H1 (cell line): ENCODE measurements around the gene TMEM135. TPM values are rescaled to one million over a fixed set of nuclear protein-coding genes. Genes with fewer than 3 reads are reported as not detected.

Experiments
- CTCF ChIA-PET: fragments of 300-600 bp; sonication (Branson Sonifier 250); formaldehyde crosslinking; loops from one replicate; lab custom pipeline; 2021; ENCODE audit not compliant: partially characterized antibody; lab: Charles Lee
- POLR2A ChIA-PET: fragments of 300-600 bp; sonication (Branson Sonifier 250); formaldehyde crosslinking; loops from one replicate; lab custom pipeline; 2021; ENCODE audit warnings: inconsistent platforms; ENCODE audit not compliant: partially characterized antibody; lab: Charles Lee
- DNase-seq, 2 experiments: peaks; one replicate each; pipeline versions ENCODE4 v3.0.0 to v3.0.0-alpha.2; 2010 to 2022; ENCODE audit warnings: low spot score in 2 of 2, low read depth in 1 of 2, mixed read lengths in 1 of 2
- FAIRE-seq: peaks from 2 replicates; lab custom pipeline; 2011; peaks lifted over from hg19 to GRCh38; lab: Jason Lieb, UNC
- H2AFZ ChIP-seq: 2 replicates; pipeline ENCODE4 v1.8.1; 2012; ENCODE audit warnings: low read length, inconsistent platforms
- H2AK5ac ChIP-seq: 2 replicates; pipeline ENCODE4 v1.6.1; 2013; ENCODE audit warnings: low read depth, low read length
- H2BK120ac ChIP-seq: replicated peaks from 2 replicates; pipeline ENCODE3; 2013; ENCODE audit warnings: low read depth, low read length, inconsistent platforms
- H2BK12ac ChIP-seq: 2 replicates; pipeline ENCODE4 v1.6.1; 2013; ENCODE audit warnings: low read depth, low read length
- H2BK15ac ChIP-seq: 2 replicates; pipeline ENCODE4 v1.6.1; 2013; ENCODE audit warnings: low read length
- H2BK20ac ChIP-seq: 2 replicates; pipeline ENCODE4 v1.6.1; 2013; ENCODE audit warnings: low read length
- H2BK5ac ChIP-seq: 2 replicates; pipeline ENCODE4 v1.6.1; 2013; ENCODE audit warnings: low read depth, low read length
- H3K14ac ChIP-seq: 2 replicates; pipeline ENCODE4 v1.6.1; 2013; ENCODE audit warnings: inconsistent platforms; ENCODE audit not compliant: insufficient read length
- H3K18ac ChIP-seq: 2 replicates; pipeline ENCODE4 v1.6.1; 2013; ENCODE audit warnings: low read length; ENCODE audit errors: extremely low read depth
- H3K23ac ChIP-seq: 2 replicates; pipeline ENCODE4 v1.6.1; 2013; ENCODE audit warnings: inconsistent platforms; ENCODE audit not compliant: insufficient read length
- H3K23me2 ChIP-seq: 2 replicates; pipeline ENCODE4 v1.6.1; 2013; ENCODE audit warnings: low read depth, low read length
- H3K27ac ChIP-seq: 2 replicates; pipeline ENCODE4 v1.6.1; 2011; ENCODE audit warnings: low read depth, low read length, inconsistent platforms
- H3K27me3 ChIP-seq, 4 experiments: replicated peaks in 1 of 4; 1 replicate in 1 of 4; 2 replicates in 3 of 4; pipeline versions ENCODE4 v1.6.1 to v1.8.1; 2011 to 2013; ENCODE audit warnings: low read length in 3 of 4, mild to moderate bottlenecking in 3 of 4, inconsistent platforms in 2 of 4, mixed read lengths in 2 of 4, moderate library complexity in 1 of 4; ENCODE audit not compliant: control insufficient read depth in 3 of 4, insufficient read depth in 3 of 4; ENCODE audit errors: extremely low read depth in 1 of 4
- H3K36me3 ChIP-seq, 4 experiments: 2 replicates each; pipeline versions ENCODE4 v1.6.1 to v1.8.1; 2011 to 2013; ENCODE audit warnings: mild to moderate bottlenecking in 4 of 4, low read length in 3 of 4, moderate library complexity in 2 of 4, control low read depth in 1 of 4, inconsistent platforms in 1 of 4; ENCODE audit not compliant: insufficient read depth in 4 of 4, control insufficient read depth in 2 of 4
- H3K4ac ChIP-seq: replicated peaks from 2 replicates; pipeline ENCODE3; 2013; ENCODE audit warnings: low read length, low read depth, mixed read lengths, inconsistent platforms; ENCODE audit not compliant: insufficient read length
- H3K4me1 ChIP-seq, 4 experiments: replicated peaks in 1 of 4; 1 replicate in 1 of 4; 2 replicates in 3 of 4; pipeline versions ENCODE4 v1.6.1 to v1.8.1; 2011 to 2013; ENCODE audit warnings: low read length in 3 of 4, inconsistent platforms in 2 of 4, mixed read lengths in 1 of 4; ENCODE audit not compliant: insufficient read depth in 4 of 4, control insufficient read depth in 3 of 4
- H3K4me2 ChIP-seq, 2 experiments: 2 replicates each; pipeline versions ENCODE4 v1.6.1 to v1.8.1; 2011 to 2013; ENCODE audit warnings: low read depth in 2 of 2, low read length in 2 of 2, control low read depth in 1 of 2, inconsistent platforms in 1 of 2, mild to moderate bottlenecking in 1 of 2; ENCODE audit not compliant: insufficient read depth in 1 of 2
- H3K4me3 ChIP-seq, 4 experiments: fragments of 200-600, 300-600 bp in 1 of 4; sonication (generic), shearing (Covaris generic), sonication (Bioruptor Twin) in 1 of 4; 2 replicates each; pipeline versions ENCODE4 v1.5.1 to v1.8.1; 2011 to 2016; ENCODE audit warnings: low read length in 4 of 4, low read depth in 3 of 4, control low read depth in 2 of 4, inconsistent platforms in 2 of 4, mild to moderate bottlenecking in 2 of 4, mixed read lengths in 1 of 4, moderate library complexity in 1 of 4; ENCODE audit not compliant: insufficient read depth in 2 of 4; ENCODE audit errors: extremely low read depth in 1 of 4
- H3K56ac ChIP-seq: replicated peaks from 2 replicates; pipeline ENCODE3; 2013; ENCODE audit warnings: low read depth, mild to moderate bottlenecking, mixed read lengths, low read length, inconsistent platforms; ENCODE audit not compliant: insufficient read length
- H3K79me1 ChIP-seq: 2 replicates; pipeline ENCODE4 v1.6.1; 2013; ENCODE audit warnings: low read depth, low read length, control low read depth
- H3K79me2 ChIP-seq, 2 experiments: 2 replicates each; pipeline versions ENCODE4 v1.6.1 to v1.8.1; 2012 to 2013; ENCODE audit warnings: low read length in 2 of 2, mild to moderate bottlenecking in 2 of 2, inconsistent platforms in 1 of 2; ENCODE audit not compliant: insufficient read depth in 2 of 2, control insufficient read depth in 1 of 2
- H3K9ac ChIP-seq, 4 experiments: replicated peaks in 1 of 4; 1 replicate in 1 of 4; 2 replicates in 3 of 4; pipeline versions ENCODE4 v1.6.1 to v1.8.1; 2011 to 2013; ENCODE audit warnings: low read depth in 3 of 4, low read length in 3 of 4, control low read depth in 2 of 4, mild to moderate bottlenecking in 2 of 4, moderate library complexity in 2 of 4, inconsistent platforms in 1 of 4; ENCODE audit errors: extremely low read depth in 1 of 4
- H3K9me3 ChIP-seq, 2 experiments: 2 replicates each; pipeline versions ENCODE4 v1.6.1 to v1.8.1; 2012 to 2013; ENCODE audit warnings: mild to moderate bottlenecking in 2 of 2, moderate library complexity in 2 of 2, control low read depth in 1 of 2, inconsistent platforms in 1 of 2, low read depth in 1 of 2, low read length in 1 of 2, mixed read lengths in 1 of 2; ENCODE audit not compliant: insufficient read depth in 2 of 2
- H4K20me1 ChIP-seq, 2 experiments: replicated peaks in 1 of 2; 2 replicates each; pipeline versions ENCODE3 to v1.8.1; 2011 to 2013; ENCODE audit warnings: inconsistent platforms in 2 of 2, low read length in 2 of 2, mild to moderate bottlenecking in 1 of 2; ENCODE audit not compliant: insufficient read depth in 2 of 2, control insufficient read depth in 1 of 2
- H4K5ac ChIP-seq: 2 replicates; pipeline ENCODE4 v1.6.1; 2013; ENCODE audit warnings: low read length, low read depth, mixed read lengths, inconsistent platforms; ENCODE audit not compliant: insufficient read length
- H4K8ac ChIP-seq: 2 replicates; pipeline ENCODE4 v1.8.0; 2013; ENCODE audit warnings: mild to moderate bottlenecking, moderate library complexity, low read length, inconsistent platforms; ENCODE audit not compliant: insufficient read depth; ENCODE audit errors: extremely low read depth
- H4K91ac ChIP-seq: replicated peaks from 2 replicates; pipeline ENCODE3; 2013; ENCODE audit warnings: low read length, mixed read lengths, inconsistent platforms; ENCODE audit not compliant: insufficient read length
- CHD2 ChIP-seq: IDR thresholded peaks from 2 replicates; pipeline ENCODE4 v1.6.1; 2012; ENCODE audit warnings: low read length, improper control_type of control experiment
- HDAC2 ChIP-seq, 2 experiments: fragments of 300-600 bp in 1 of 2; sonication (generic) in 1 of 2; IDR thresholded peaks; 2 replicates each; pipeline ENCODE4 v1.6.1; 2011 to 2012; ENCODE audit warnings: low read depth in 2 of 2, low read length in 2 of 2, mild to moderate bottlenecking in 2 of 2, moderate library complexity in 2 of 2, borderline replicate concordance in 1 of 2, inconsistent platforms in 1 of 2
- MAFK ChIP-seq: IDR thresholded peaks from 2 replicates; pipeline ENCODE4 v1.6.1; 2012; ENCODE audit warnings: low read depth, mild to moderate bottlenecking, improper control_type of control experiment, low read length
- SP1 ChIP-seq: IDR thresholded peaks from 2 replicates; pipeline ENCODE4 v1.6.1; 2011; ENCODE audit warnings: low read depth, low read length
- WGBS, 2 experiments: shearing (Covaris generic) in 1 of 2; methylation state at CpG; one replicate each; pipeline versions ENCODE4 v1.1.6 to v1.1.7; 2013 to 2015; ENCODE audit warnings: low lambda C conversion rate in 2 of 2, mixed read lengths in 2 of 2, inconsistent platforms in 1 of 2, low coverage in 1 of 2, missing lambda C conversion rate in 1 of 2; ENCODE audit not compliant: insufficient replicate concordance in 2 of 2, insufficient coverage in 1 of 2, insufficient read length in 1 of 2; ENCODE audit errors: extremely low coverage in 1 of 2, missing lambda C conversion rate in 1 of 2; 5-methylcytosine and 5-hydroxymethylcytosine counted together
- polyA plus RNA-seq, 7 experiments: library from polyadenylated mRNA; depleted of rRNA in 3 of 7; stranded (reverse) in 5 of 7; unstranded in 2 of 7; fragments of >200 nt in 5 of 7; fragments of 200-250 nt in 2 of 7; gene quantifications; 1 replicate in 5 of 7; 2 replicates in 1 of 7; 4 replicates in 1 of 7; pipeline versions ENCODE4 v1.2.1 to v1.2.3, GENCODE V29; 2011 to 2013; ENCODE audit warnings: missing spikeins in 2 of 7, mixed read lengths in 2 of 7
- total RNA-seq: library from RNA; stranded (reverse); fragmentation: NEBNext Ultra II Directional; extraction: Animal tissue kit (Norgen Biotek cat#: 25700); gene quantifications from 2 replicates; pipeline ENCODE4 v1.2.1, GENCODE V29; 2021

The TMEM135 gene
- total and polyA plus RNA-seq, 2 of the 8 experiments (the other 6 are each of a cell fraction or from before 2014, with no cell fraction given), result 9.3 to 31.3 TPM

- Histone ChIP-seq H3K23me2 (no peaks in the 10 kb centered on the region; the same call in 1 of the 2 replicates), H2BK5ac (no peak overlapping the region), H3K36me3 (no peaks in the 10 kb centered on the region), H3K27ac (no peak overlapping the region), H3K27me3 (peaks cover 0 to 1% (median 0%) of the 10 kb centered on the region in 4 experiments; a peak in 1 of 7 replicates), H3K4me3 (no peak overlapping the region), H3K79me1 (no peaks in the 10 kb centered on the region; the same call in 1 of the 2 replicates), H3K18ac (no peak overlapping the region), H3K14ac (no peak overlapping the region), H3K4ac (no peak overlapping the region), H3K9me3 (peaks cover 4 to 6% of the 10 kb centered on the region in 2 experiments; a peak in 1 of 4 replicates), H2BK20ac (no peak overlapping the region), H3K56ac (no peak overlapping the region), H3K4me2 (no peak overlapping the region), H3K23ac (no peak overlapping the region), H2AFZ (no peak overlapping the region), H4K5ac (no peak overlapping the region), H4K91ac (no peak overlapping the region), H2BK12ac (no peak overlapping the region), H2AK5ac (no peak overlapping the region), H3K4me1 (no peaks in the 10 kb centered on the region), H4K20me1 (no peaks in the 10 kb centered on the region), H4K8ac (no peak overlapping the region), H3K9ac (no peak overlapping the region), H3K79me2 (no peaks in the 10 kb centered on the region), H2BK120ac (no peak overlapping the region), H2BK15ac (no peak overlapping the region)
- CTCF ChIA-PET, result interaction anchor here (0.7 to 1.9 kb wide), 2 partner anchors 10 to 56 kb away, joined by 3 to 5 read pairs; no protein-coding TSS in a partner anchor
- WGBS, 2 experiments, result 85% methylated on average over 2 of the region's 2 CpGs; no CpG with 5 or more reads in 1 of the 2 experiments
- DNase-seq (no peak), FAIRE-seq (no peak)
- TF ChIP-seq CHD2, result no peak
- no peak for TF ChIP-seq SP1
- no peak for TF ChIP-seq HDAC2 (IDR thresholded peaks at IDR 0.05; ENCODE audit: borderline replicate concordance in 1 of 2, low read depth in 2 of 2, low read length in 2 of 2)
- TF ChIP-seq MAFK, result no peak
- POLR2A ChIA-PET, result interaction anchor here (0.6 kb wide), 1 partner anchor 154 kb away, joined by 4 read pairs; no protein-coding TSS in a partner anchor
Measured at GRCh38 chr11:87128372-87128771, 90.6 kb downstream of the TMEM135 start.
